H1 (cell line): ENCODE measurements around the gene CUL1. TPM values are rescaled to one million over a fixed set of nuclear protein-coding genes. Genes with fewer than 3 reads are reported as not detected.

Experiments used
- FOSL1 ChIP-seq: IDR thresholded peaks from 2 replicates; pipeline ENCODE4 v1.6.1; 2011; ENCODE audit warnings: mild to moderate bottlenecking, low read depth, low read length, moderate library complexity; ENCODE audit not compliant: insufficient read depth
- JUND ChIP-seq: IDR thresholded peaks from 2 replicates; pipeline ENCODE4 v1.6.1; 2011; ENCODE audit warnings: mild to moderate bottlenecking, improper control_type of control experiment, low read length
- NRF1 ChIP-seq: IDR thresholded peaks from 2 replicates; pipeline ENCODE4 v1.6.1; 2011; ENCODE audit warnings: mild to moderate bottlenecking, low read depth, low read length, improper control_type of control experiment
- RAD21 ChIP-seq, 2 experiments: IDR thresholded peaks in 1 of 2; conservative IDR thresholded peaks in 1 of 2; 2 replicates each; pipeline ENCODE4 v1.6.1; 2011; ENCODE audit warnings: low read depth in 2 of 2, low read length in 2 of 2, improper control_type of control experiment in 1 of 2, inconsistent platforms in 1 of 2, mild to moderate bottlenecking in 1 of 2, moderate library complexity in 1 of 2
- RBBP5 ChIP-seq: IDR thresholded peaks from 2 replicates; pipeline ENCODE4 v1.7.1; 2012; ENCODE audit warnings: low read depth, mild to moderate bottlenecking, inconsistent platforms, low read length, moderate library complexity, borderline replicate concordance
- SIRT6 ChIP-seq: IDR thresholded peaks from one replicate; pipeline ENCODE4 v1.7.1; 2012; ENCODE audit warnings: low read length, inconsistent platforms
- SP1 ChIP-seq: IDR thresholded peaks from 2 replicates; pipeline ENCODE4 v1.6.1; 2011; ENCODE audit warnings: low read depth, low read length
- SRF ChIP-seq: IDR thresholded peaks from 2 replicates; pipeline ENCODE4 v1.6.1; 2011; ENCODE audit warnings: mild to moderate bottlenecking, low read depth, low read length, moderate library complexity
- polyA plus RNA-seq, 7 experiments: library from polyadenylated mRNA; depleted of rRNA in 3 of 7; stranded (reverse) in 5 of 7; unstranded in 2 of 7; fragments of >200 nt in 5 of 7; fragments of 200-250 nt in 2 of 7; gene quantifications; 1 replicate in 5 of 7; 2 replicates in 1 of 7; 4 replicates in 1 of 7; pipeline versions ENCODE4 v1.2.1 to v1.2.3, GENCODE V29; 2011 to 2013; ENCODE audit warnings: missing spikeins in 2 of 7, mixed read lengths in 2 of 7
- total RNA-seq: library from RNA; stranded (reverse); fragmentation: NEBNext Ultra II Directional; extraction: Animal tissue kit (Norgen Biotek cat#: 25700); gene quantifications from 2 replicates; pipeline ENCODE4 v1.2.1, GENCODE V29; 2021

The CUL1 gene
- total and polyA plus RNA-seq, 2 of the 8 experiments (the other 6 are each of a cell fraction or from before 2014, with no cell fraction given): 33.0 to 77.3 TPM

DNA sequence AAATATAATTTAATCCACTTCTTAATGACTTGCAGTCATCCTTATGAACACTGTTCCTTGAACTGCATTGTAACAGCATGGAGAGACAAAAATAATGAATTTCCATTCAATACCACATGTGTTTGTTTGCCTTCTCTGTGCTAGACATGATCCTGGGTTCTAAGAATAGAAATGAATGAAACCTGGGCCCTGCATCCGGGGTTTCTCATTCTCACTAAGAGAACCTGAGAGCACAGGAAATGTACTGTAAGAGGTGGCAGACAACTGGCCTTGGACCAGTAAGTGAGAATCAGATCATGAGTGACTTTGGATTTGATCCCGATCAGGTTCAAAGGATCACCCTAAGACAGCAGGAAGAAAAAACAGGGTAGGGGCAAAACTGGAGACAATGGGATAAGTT lies 37.2 kb upstream of the CUL1 start (continued):
- TF ChIP-seq SRF: no peak
- TF ChIP-seq SP1: no peak
- no peak for TF ChIP-seq SIRT6
- no peak for TF ChIP-seq NRF1
- TF ChIP-seq RAD21 (IDR thresholded peaks at IDR 0.05 in 1 of 2, conservative IDR thresholded peaks at IDR 0.05 in 1 of 2; ENCODE audit: low read depth in 2 of 2, low read length in 2 of 2): no peak
- TF ChIP-seq JUND: no peak
- no peak for TF ChIP-seq FOSL1
- no peak for TF ChIP-seq RBBP5
